ENCODE data around the gene CSNK1G3.
"Not testable (repeated sequence)": the region's sequence is repeated elsewhere in the genome, so short reads cannot be mapped to it uniquely, and the experiment has no call there.

CSNK1G3 gene

GRCh38 chr5:123561230-123561629 is 49.3 kb downstream of the CSNK1G3 start:
- no peak for DNase-seq

DNA sequence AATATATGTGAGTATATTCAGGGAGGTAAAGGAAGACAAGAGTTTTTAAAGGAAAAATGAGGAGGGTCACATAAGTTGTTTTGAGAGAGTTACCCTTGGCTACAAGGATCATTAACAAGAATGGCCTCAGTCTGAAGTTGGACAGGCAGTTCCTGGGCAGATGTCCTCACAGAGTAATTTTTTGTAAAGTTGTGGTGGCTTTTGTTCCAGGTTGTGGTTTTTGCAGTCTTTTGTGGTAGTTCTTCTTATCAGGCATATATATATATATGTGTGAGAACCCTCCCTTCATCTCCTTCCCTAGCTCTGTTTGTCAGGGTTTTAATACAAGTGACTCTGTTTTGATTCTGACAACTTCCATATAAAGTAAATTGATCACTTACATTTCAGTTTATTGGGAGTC is 60.0 kb downstream of the CSNK1G3 start:
- no peak for DNase-seq

DNA sequence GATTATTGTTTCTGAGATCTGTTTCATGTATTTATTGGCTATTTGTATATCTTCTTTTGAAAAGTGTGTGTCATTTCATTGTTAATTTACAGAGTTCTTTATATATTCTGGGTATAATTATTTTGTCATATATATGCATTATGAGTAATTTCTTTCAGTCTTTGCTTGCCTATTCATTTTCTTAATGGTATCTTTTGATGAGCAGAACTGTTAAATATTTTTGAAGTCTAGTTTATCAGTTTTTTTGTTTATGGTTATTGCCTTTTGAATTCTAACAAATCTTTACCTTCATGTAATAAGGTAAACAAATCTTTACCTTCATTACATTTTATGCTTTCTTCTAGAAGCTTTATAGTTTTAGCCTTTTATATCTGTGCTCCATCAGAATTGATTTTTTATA is 66.4 kb downstream of the CSNK1G3 start:
- no peak for DNase-seq

- DNase-seq = no peak
These were observed 67.4 kb downstream of the CSNK1G3 start for GRCh38 chr5:123579410-123579809.

- no peak for DNase-seq
These were observed 70.7 kb downstream of the CSNK1G3 start for GRCh38 chr5:123582550-123583285.

- no peak for DNase-seq
These were observed 73.9 kb downstream of the CSNK1G3 start for GRCh38 chr5:123585871-123586270.

- no peak for DNase-seq
These were observed 82.5 kb downstream of the CSNK1G3 start for GRCh38 chr5:123594434-123594833.

- no peak for DNase-seq
These were observed 85.0 kb downstream of the CSNK1G3 start for GRCh38 chr5:123597018-123597417.

- no peak for DNase-seq
These were observed 86.2 kb downstream of the CSNK1G3 start for GRCh38 chr5:123598028-123598689.

DNA sequence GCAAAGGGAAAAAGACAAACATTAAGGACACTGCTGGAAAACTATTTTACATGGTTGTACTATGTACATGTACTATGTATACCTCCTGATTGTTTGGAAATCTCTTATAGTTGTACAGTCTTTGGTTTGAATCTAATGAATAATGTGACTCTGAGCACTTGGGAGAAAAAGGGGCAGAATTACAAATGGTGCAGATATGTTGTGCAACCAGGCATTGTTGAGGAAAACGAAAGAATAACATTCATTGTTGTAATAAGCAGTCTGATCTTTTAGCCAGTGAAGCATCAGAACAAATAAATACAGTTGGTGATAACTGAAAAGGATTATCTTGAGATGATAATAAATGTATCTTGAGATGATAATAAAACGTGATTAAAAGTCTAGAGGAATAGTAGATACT is 87.2 kb downstream of the CSNK1G3 start:
- no peak for DNase-seq

DNA sequence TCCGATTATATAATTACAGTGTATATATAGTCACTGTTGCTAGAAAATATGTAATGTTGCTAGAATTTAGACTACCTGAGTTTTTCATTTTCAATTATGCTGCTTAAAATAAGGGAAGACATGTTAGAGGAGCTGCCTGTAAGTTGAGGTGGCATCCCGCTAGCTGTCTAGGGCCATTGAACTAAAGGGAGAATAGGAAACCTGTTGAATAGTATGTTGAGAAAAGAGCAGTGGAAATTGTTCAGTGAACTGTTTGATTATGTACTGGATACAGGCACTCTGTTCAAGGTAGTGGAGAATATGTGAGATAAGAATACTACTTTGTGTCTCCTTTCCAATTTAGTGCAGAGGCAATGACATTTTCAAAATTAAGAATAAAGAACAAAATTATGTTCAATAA is 89.6 kb downstream of the CSNK1G3 start:
- DNase-seq = no peak

GRCh38 chr5:123605822-123606221 is 93.8 kb downstream of the CSNK1G3 start:
- no peak for DNase-seq

DNA sequence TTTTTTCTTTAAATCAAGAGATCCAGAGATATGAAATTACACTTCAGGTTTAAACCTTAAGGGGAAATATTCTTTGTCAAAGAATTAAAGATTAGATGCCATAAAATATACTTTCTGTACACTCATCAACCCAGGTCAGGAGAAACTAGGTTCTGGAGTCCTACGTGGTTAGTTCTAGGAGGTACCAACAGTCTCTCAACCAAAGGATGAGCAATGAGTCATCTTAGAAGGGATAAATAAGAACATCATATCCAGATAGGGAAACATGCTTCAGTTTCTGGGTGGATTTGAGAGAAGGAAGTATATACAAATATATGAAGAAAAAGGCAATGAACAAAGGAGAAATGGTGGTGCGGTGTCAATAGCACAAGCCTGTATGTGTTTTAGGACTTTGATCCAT is 98.2 kb downstream of the CSNK1G3 start:
- DNase-seq = no peak

GRCh38 chr5:123610665-123611405 is 98.9 kb downstream of the CSNK1G3 start:
- DNase-seq = peak; percentile 14 to 68

- no peak for DNase-seq
These were observed 99.4 kb downstream of the CSNK1G3 start for GRCh38 chr5:123611406-123611709.

- DNase-seq = no peak
These were observed 105.6 kb downstream of the CSNK1G3 start for GRCh38 chr5:123617561-123617960.

- DNase-seq = no peak
These were observed 114.1 kb downstream of the CSNK1G3 start for GRCh38 chr5:123626051-123626450.

- no peak for DNase-seq
These were observed 117.0 kb downstream of the CSNK1G3 start for GRCh38 chr5:123628860-123629544.

GRCh38 chr5:123636006-123636405 is 124.0 kb downstream of the CSNK1G3 start:
- DNase-seq = no peak

DNA sequence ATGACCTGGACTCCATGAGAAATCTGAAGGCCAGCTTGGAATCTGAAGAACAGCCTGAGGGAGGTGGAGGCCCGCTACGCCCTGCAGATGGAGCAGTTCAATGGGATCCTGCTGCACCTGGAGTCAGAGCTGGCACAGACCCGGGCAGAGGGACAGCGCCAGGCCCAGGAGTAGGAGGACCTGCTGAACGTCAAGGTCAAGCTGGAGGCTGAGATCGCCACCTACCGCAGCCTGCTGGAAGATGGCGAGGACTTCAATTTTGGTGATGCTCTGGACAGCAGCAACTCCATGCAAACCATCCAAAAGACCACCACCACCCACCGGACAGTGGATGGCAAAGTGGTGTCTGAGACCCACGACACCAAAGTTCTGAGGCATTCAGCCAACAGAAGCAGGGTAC is 125.1 kb downstream of the CSNK1G3 start:
- not testable (repeated sequence) for DNase-seq

DNA sequence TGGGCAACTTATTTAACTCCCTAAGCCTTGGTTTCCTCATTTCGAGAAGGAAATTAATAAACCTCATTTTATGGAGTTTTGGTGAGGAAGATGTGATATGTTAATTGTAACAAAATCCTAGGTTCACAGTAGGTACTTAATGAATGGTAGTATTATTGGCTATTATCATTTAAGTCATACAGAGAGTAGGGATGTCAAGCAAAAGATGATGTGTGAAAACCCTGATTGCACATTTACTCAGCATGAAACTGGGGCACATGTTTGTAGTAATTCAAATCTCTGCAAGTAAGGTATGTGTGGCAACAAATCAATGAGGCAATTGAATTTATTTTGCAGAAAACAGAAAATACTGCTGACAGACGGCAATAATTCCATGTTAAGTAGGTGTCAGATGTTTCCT is 127.3 kb downstream of the CSNK1G3 start:
- no peak for DNase-seq

- no peak for DNase-seq
These were observed 133.1 kb downstream of the CSNK1G3 start for GRCh38 chr5:123645024-123645603.

GRCh38 chr5:123647066-123647465 is 135.1 kb downstream of the CSNK1G3 start:
- DNase-seq = no peak
